Tibial artery (tissue), 4 donors: ENCODE results near the gene VGLL4.
A peak's percentile ranks its signal among the peaks of the same experiment; 100 is the strongest.

Experiments used
- DNase-seq, 2 donors: peaks; one replicate each; pipeline ENCODE4 v3.0.0-alpha.2; 2019
- H3K27ac ChIP-seq, 2 donors: fragments of 200-600 bp; sonication (generic) in 1 of 2; 1 replicate in 1 of 2; 2 replicates in 1 of 2; pipeline ENCODE4 v1.5.1; 2018 to 2019; ENCODE audit warnings: mild to moderate bottlenecking in 1 of 2
- H3K27me3 ChIP-seq, 2 donors: fragments of 200-600 bp; sonication (generic) in 1 of 2; one replicate each; pipeline versions ENCODE4 v1.5.1 to v1.6.0; 2016 to 2019
- H3K36me3 ChIP-seq, 3 donors: fragments of 200-600 bp; sonication (generic) in 2 of 3; one replicate each; pipeline ENCODE4 v1.5.1; 2016 to 2019; ENCODE audit warnings: mild to moderate bottlenecking in 2 of 3
- H3K4me1 ChIP-seq, 4 donors: fragments of 200-600 bp; sonication (generic) in 2 of 4; 1 replicate in 3 of 4; 2 replicates in 1 of 4; pipeline ENCODE4 v1.5.1; 2016 to 2019
- H3K4me3 ChIP-seq, 2 donors: fragments of 200-600 bp; sonication (generic) in 1 of 2; 1 replicate in 1 of 2; 2 replicates in 1 of 2; pipeline ENCODE4 v1.5.1; 2018 to 2019; ENCODE audit warnings: mild to moderate bottlenecking in 2 of 2
- H3K9me3 ChIP-seq, 3 donors: fragments of 200-600 bp; sonication (generic) in 1 of 3; one replicate each; pipeline ENCODE4 v1.5.1; 2016 to 2019
- CTCF ChIP-seq, 2 experiments: fragments of 200-600 bp in 1 of 2; fragments of 450-650 bp in 1 of 2; IDR thresholded peaks; one replicate each; pipeline ENCODE4 v1.5.1; 2017 to 2019; ENCODE audit warnings: antibody characterized with exemption in 2 of 2, mild to moderate bottlenecking in 1 of 2, moderate library complexity in 1 of 2
- intact Hi-C: fragments of 100-400 bp; cut with DNase I; formaldehyde crosslinking; loops from one replicate; pipeline ENCODE4 v1.15.0; 2023; ENCODE audit warnings: low total_unique reads

VGLL4 gene

GRCh38 chr3:11548721-11549131, 95.0 kb downstream of the VGLL4 start:
- H3K9me3 ChIP-seq: no peaks in the 10 kb centered on the region
- DNase-seq: no peak

GRCh38 chr3:11547498-11547897, 96.2 kb downstream of the VGLL4 start:
- Histone ChIP-seq H3K27ac (no peak overlapping the region), H3K9me3 (no peaks in the 10 kb centered on the region), H3K4me3 (no peak overlapping the region), H3K36me3 (no peaks in the 10 kb centered on the region), H3K4me1 (peaks cover 0 to 38% (median 17%) of the 10 kb centered on the region in 4 donors), H3K27me3 (no peaks in the 10 kb centered on the region)
- intact Hi-C loops: no loop called here
- TF ChIP-seq CTCF (IDR thresholded peaks at IDR 0.05): no peak
- DNase-seq: no peak

More at GRCh38 chr3:11548721-11549131, 95.0 kb downstream of the VGLL4 start:
- Histone ChIP-seq H3K27me3 (no peaks in the 10 kb centered on the region), H3K36me3 (no peaks in the 10 kb centered on the region), H3K4me3 (no peak overlapping the region), H3K27ac (no peak overlapping the region), H3K4me1 (peaks cover 0 to 49% (median 23%) of the 10 kb centered on the region in 4 donors)
- intact Hi-C loops: no loop called here
- TF ChIP-seq CTCF (IDR thresholded peaks at IDR 0.05): no peak

DNA sequence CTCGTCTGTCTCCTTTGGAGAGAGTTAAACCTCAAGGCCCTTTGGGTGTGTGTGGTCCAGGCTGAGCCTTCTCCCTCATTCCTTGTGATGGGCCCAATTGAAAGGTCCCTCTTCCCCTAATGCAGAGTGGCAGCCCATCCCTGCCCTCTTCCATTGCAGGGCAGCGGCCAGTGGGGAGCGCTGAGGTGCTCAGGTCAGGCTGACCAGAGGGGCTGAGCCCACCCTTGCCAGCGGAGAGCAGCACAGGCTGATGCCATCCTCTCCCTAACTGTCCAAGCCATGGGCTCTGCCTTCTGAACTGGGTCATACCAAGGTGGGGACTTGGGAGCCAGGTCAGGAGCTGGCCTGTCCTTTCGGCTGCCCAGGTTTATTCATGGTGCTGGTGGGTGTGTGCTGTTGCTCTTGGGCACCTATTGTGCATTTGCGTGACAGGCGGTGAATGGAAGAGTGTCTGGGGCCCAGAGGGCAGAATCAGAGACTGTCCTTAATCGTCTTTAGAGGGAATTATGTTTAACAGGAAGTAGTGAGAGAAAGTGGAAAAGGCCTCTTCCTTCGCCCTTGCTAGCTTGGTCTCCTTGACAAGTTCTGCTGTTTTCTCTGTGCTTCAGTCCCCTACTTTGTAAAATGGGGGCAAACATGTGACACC, 96.9 kb downstream of the VGLL4 start:
- DNase-seq: peak; percentile 18 to 59
- intact Hi-C loops: no loop called here
- TF ChIP-seq CTCF (IDR thresholded peaks at IDR 0.05): no peak
- no peak overlapping the region for H3K4me3 ChIP-seq
- H3K36me3 ChIP-seq: no peaks in the 10 kb centered on the region
- H3K27ac ChIP-seq: no peak overlapping the region
- no peaks in the 10 kb centered on the region for H3K9me3 ChIP-seq
- peaks cover 0 to 42% (median 24%) of the 10 kb centered on the region in 4 donors for H3K4me1 ChIP-seq
- no peaks in the 10 kb centered on the region for H3K27me3 ChIP-seq

GRCh38 chr3:11545186-11545851, 98.4 kb downstream of the VGLL4 start:
- Histone ChIP-seq H3K9me3 (no peaks in the 10 kb centered on the region), H3K27me3 (no peaks in the 10 kb centered on the region), H3K4me1 (peaks cover 0 to 43% (median 24%) of the 10 kb centered on the region in 4 donors), H3K36me3 (no peaks in the 10 kb centered on the region), H3K4me3 (no peak overlapping the region), H3K27ac (peak overlapping the region; percentile 53 to 57)
- peak; percentile 28 to 65 for DNase-seq
- intact Hi-C loops: no loop called here
- TF ChIP-seq CTCF (IDR thresholded peaks at IDR 0.05): no peak

DNA sequence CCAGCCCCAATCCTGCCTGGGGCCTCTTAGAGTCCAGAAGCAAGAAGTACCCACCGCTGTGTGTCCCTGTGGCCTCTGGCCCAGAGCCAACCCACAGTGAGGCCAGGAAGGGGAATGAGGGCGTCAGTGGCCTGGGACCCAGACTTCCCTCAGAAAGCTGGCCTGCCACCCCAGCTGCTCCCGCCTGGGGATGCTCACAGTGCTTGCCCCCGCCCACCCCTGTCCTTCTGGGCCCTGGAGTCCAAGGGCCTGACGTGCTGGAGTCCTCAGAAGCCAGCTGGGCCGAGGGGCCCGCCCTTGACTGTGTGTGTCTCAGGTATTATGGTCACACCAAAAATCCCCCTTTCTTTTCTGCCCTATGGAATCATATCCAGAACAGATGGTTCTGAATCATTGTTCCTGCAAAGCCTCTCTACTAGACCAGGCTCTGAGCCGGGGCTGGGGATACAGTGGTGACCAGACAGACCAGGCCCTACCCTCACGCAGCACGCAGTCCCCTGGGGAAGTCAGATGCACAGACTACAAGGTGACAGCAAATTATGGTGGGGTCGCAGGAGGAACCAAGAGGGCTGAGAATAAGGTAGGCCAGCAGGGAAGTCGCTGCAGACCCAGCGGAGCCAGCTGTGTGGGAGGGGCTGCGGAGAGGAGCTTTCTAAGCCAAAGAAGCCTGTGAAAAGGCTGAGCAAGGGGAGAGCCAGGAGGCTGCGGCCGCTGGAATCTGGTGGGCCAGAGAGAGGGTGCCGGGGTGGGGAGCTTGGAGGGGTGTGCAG, 99.1 kb downstream of the VGLL4 start:
- Histone ChIP-seq H3K36me3 (no peaks in the 10 kb centered on the region), H3K27me3 (no peaks in the 10 kb centered on the region), H3K4me1 (peaks cover 0 to 43% (median 24%) of the 10 kb centered on the region in 4 donors), H3K4me3 (no peak overlapping the region), H3K9me3 (no peaks in the 10 kb centered on the region), H3K27ac (peak overlapping the region; percentile 53 to 57)
- intact Hi-C loops: no loop called here
- TF ChIP-seq CTCF (IDR thresholded peaks at IDR 0.05): no peak
- peak; percentile 39 to 70 for DNase-seq
